GM21515 (cell line): ENCODE measurements around the gene KLHL8.

ENCODE experiments used
- ATAC-seq: cut with Tn5 transposase; IDR thresholded peaks from one replicate; pipeline ENCODE4 v1.9.1; 2021; ENCODE audit not compliant: unreplicated experiment

The KLHL8 gene

GRCh38 chr4:87220094-87220822, at the start of gene KLHL8:
KLHL8 (minus strand) TSS chr4:87220618; CDS start chr4:87195539, 25,079 bp downstream.
- ATAC-seq: peak; percentile 94

GRCh38 chr4:87270144-87270543, 49.7 kb upstream of the KLHL8 start:
- ATAC-seq: no peak

GRCh38 chr4:87268411-87268810, 48.0 kb upstream of the KLHL8 start:
- ATAC-seq: no peak

- no peak for ATAC-seq
Measured at GRCh38 chr4:87266986-87267385, 46.6 kb upstream of the KLHL8 start.

- ATAC-seq: no peak
Measured at GRCh38 chr4:87262886-87263285, 42.5 kb upstream of the KLHL8 start.

- ATAC-seq: no peak
Measured at GRCh38 chr4:87260477-87260876, 40.1 kb upstream of the KLHL8 start.

- ATAC-seq: no peak
Measured at GRCh38 chr4:87258677-87259076, 38.3 kb upstream of the KLHL8 start.

- ATAC-seq: no peak
Measured at GRCh38 chr4:87257523-87257922, 37.1 kb upstream of the KLHL8 start.

- ATAC-seq: no peak
Measured at GRCh38 chr4:87255755-87256154, 35.3 kb upstream of the KLHL8 start.

GRCh38 chr4:87251106-87251505, 30.7 kb upstream of the KLHL8 start:
- ATAC-seq: no peak

GRCh38 chr4:87250294-87250693, 29.9 kb upstream of the KLHL8 start:
- no peak for ATAC-seq

- no peak for ATAC-seq
Measured at GRCh38 chr4:87249332-87250019, 29.1 kb upstream of the KLHL8 start.

GRCh38 chr4:87243426-87244053, 23.1 kb upstream of the KLHL8 start:
- no peak for ATAC-seq

- no peak for ATAC-seq
Measured at GRCh38 chr4:87241336-87241735, 20.9 kb upstream of the KLHL8 start.

- ATAC-seq: no peak
Measured at GRCh38 chr4:87240341-87240740, 19.9 kb upstream of the KLHL8 start.

- no peak for ATAC-seq
Measured at GRCh38 chr4:87239821-87240220, 19.4 kb upstream of the KLHL8 start.

- no peak for ATAC-seq
Measured at GRCh38 chr4:87239194-87239593, 18.8 kb upstream of the KLHL8 start.

- ATAC-seq: no peak
Measured at GRCh38 chr4:87236861-87237260, 16.4 kb upstream of the KLHL8 start.

GRCh38 chr4:87235020-87235671, 14.7 kb upstream of the KLHL8 start:
- no peak for ATAC-seq

- ATAC-seq: no peak
Measured at GRCh38 chr4:87232216-87232615, 11.8 kb upstream of the KLHL8 start.

- ATAC-seq: no peak
Measured at GRCh38 chr4:87230806-87231205, 10.4 kb upstream of the KLHL8 start.

- ATAC-seq: no peak
Measured at GRCh38 chr4:87229979-87230378, 9.6 kb upstream of the KLHL8 start.
